Endothelial cell of umbilical vein (primary cell): ENCODE measurements around the gene HARS2. TPM values are rescaled to one million over a fixed set of nuclear protein-coding genes. Genes with fewer than 3 reads are reported as not detected.
A peak's percentile ranks its signal among the peaks of the same experiment; 100 is the strongest.

Source experiments
- BruUV-seq: library from RNA; stranded (reverse); fragments of 400-500 nt; replicated peaks from 2 replicates; lab custom pipeline; 2021; lab: Mats Ljungman, UMichigan
- CTCF ChIA-PET: fragments of 300-600, 350-600 bp; sonication (Branson Sonifier 250); formaldehyde crosslinking; loops from one replicate; lab custom pipeline; 2021; ENCODE audit warnings: antibody characterized with exemption, inconsistent platforms; lab: Charles Lee
- POLR2A ChIA-PET: fragments of 300-600, 350-600 bp; sonication (Branson Sonifier 250); formaldehyde crosslinking; loops from one replicate; lab custom pipeline; 2021; ENCODE audit warnings: antibody characterized with exemption, inconsistent platforms; lab: Charles Lee
- DNase-seq: peaks from one replicate; pipeline ENCODE4 v3.0.0-alpha.2; 2011; ENCODE audit warnings: low read depth, low spot score
- FAIRE-seq: peaks from 2 replicates; lab custom pipeline; 2011; peaks lifted over from hg19 to GRCh38; lab: Jason Lieb, UNC
- H2AFZ ChIP-seq: 2 replicates; pipeline ENCODE4 v1.6.0; 2012; ENCODE audit warnings: low read depth, low read length, control low read depth, inconsistent platforms
- H3K27ac ChIP-seq: 2 replicates; pipeline ENCODE4 v1.5.1; 2011; ENCODE audit warnings: low read depth, mild to moderate bottlenecking, control low read depth, low read length, moderate library complexity; ENCODE audit not compliant: insufficient read depth
- H3K27me3 ChIP-seq, 2 experiments: 2 replicates each; pipeline versions ENCODE4 v1.6.0 to v1.6.1; 2011; ENCODE audit warnings: low read length in 2 of 2, mixed read lengths in 1 of 2; ENCODE audit not compliant: control insufficient read depth in 2 of 2, insufficient read depth in 2 of 2
- H3K36me3 ChIP-seq, 2 experiments: 2 replicates in 1 of 2; 3 replicates in 1 of 2; pipeline ENCODE4 v1.5.1; 2011; ENCODE audit warnings: low read length in 2 of 2, mild to moderate bottlenecking in 1 of 2, moderate library complexity in 1 of 2; ENCODE audit not compliant: control insufficient read depth in 2 of 2, insufficient read depth in 2 of 2; ENCODE audit errors: extremely low read depth in 1 of 2
- H3K4me1 ChIP-seq: 3 replicates; pipeline ENCODE4 v1.5.1; 2011; ENCODE audit warnings: mild to moderate bottlenecking, low read length; ENCODE audit not compliant: control insufficient read depth, insufficient read depth; ENCODE audit errors: extremely low read depth
- H3K4me2 ChIP-seq: 2 replicates; pipeline ENCODE4 v1.6.1; 2011; ENCODE audit warnings: low read length, control low read depth, mixed read lengths; ENCODE audit not compliant: insufficient read depth
- H3K4me3 ChIP-seq, 3 experiments: fragments of 200-600 bp in 1 of 3; sonication (generic), shearing (Covaris generic) in 1 of 3; replicated peaks in 1 of 3; 2 replicates each; pipeline ENCODE4 v1.5.1; 2011 to 2016; ENCODE audit warnings: control low read depth in 3 of 3, low read length in 3 of 3, mild to moderate bottlenecking in 2 of 3, inconsistent platforms in 1 of 3, low read depth in 1 of 3, moderate library complexity in 1 of 3; ENCODE audit not compliant: insufficient read depth in 1 of 3
- H3K79me2 ChIP-seq: 2 replicates; pipeline ENCODE4 v1.6.0; 2012; ENCODE audit warnings: low read length, inconsistent platforms; ENCODE audit not compliant: control insufficient read depth, insufficient read depth
- H3K9ac ChIP-seq: replicated peaks from 2 replicates; pipeline ENCODE3; 2011; ENCODE audit warnings: low read length, control low read depth; ENCODE audit not compliant: insufficient read depth; ENCODE audit errors: extremely low read depth
- H3K9me1 ChIP-seq: replicated peaks from 3 replicates; pipeline ENCODE4 v1.6.0; 2011; ENCODE audit warnings: mild to moderate bottlenecking, low read length; ENCODE audit not compliant: control insufficient read depth, insufficient read depth; ENCODE audit errors: extremely low read depth
- H3K9me3 ChIP-seq: replicated peaks from 2 replicates; pipeline ENCODE4 v1.5.1; 2012; ENCODE audit warnings: low read length, inconsistent platforms; ENCODE audit not compliant: control insufficient read depth, insufficient read depth
- H4K20me1 ChIP-seq: replicated peaks from 2 replicates; pipeline ENCODE3; 2011; ENCODE audit warnings: mild to moderate bottlenecking, low read length; ENCODE audit not compliant: control insufficient read depth, insufficient read depth; ENCODE audit errors: extremely low read depth
- EZH2 ChIP-seq: IDR thresholded peaks from 2 replicates; pipeline ENCODE4 v1.6.1; 2012; ENCODE audit warnings: borderline replicate concordance, low read depth, mild to moderate bottlenecking, moderate library complexity, low read length, inconsistent platforms; ENCODE audit not compliant: severe bottlenecking
- FOS ChIP-seq: IDR thresholded peaks from 2 replicates; pipeline ENCODE4 v1.6.1; 2011; ENCODE audit warnings: mild to moderate bottlenecking, low read length, moderate library complexity, borderline replicate concordance; ENCODE audit not compliant: insufficient read depth
- GATA2 ChIP-seq: IDR thresholded peaks from 2 replicates; pipeline ENCODE4 v1.7.0; 2011; ENCODE audit warnings: low read depth, mild to moderate bottlenecking, moderate library complexity, mixed read lengths, low read length; ENCODE audit not compliant: insufficient read length, insufficient read depth
- JUN ChIP-seq: IDR thresholded peaks from 2 replicates; pipeline ENCODE4 v1.6.1; 2011; ENCODE audit warnings: borderline replicate concordance, low read depth; ENCODE audit not compliant: insufficient read length, insufficient read depth
- MYC ChIP-seq: IDR thresholded peaks from one replicate; pipeline ENCODE4 v1.6.1; 2011; ENCODE audit warnings: mild to moderate bottlenecking, low read depth, low read length
- POLR2A ChIP-seq: IDR thresholded peaks from 2 replicates; pipeline ENCODE4 v1.6.1; 2012; ENCODE audit warnings: low read depth, mild to moderate bottlenecking, control low read depth, low read length
- POLR2AphosphoS5 ChIP-seq: IDR thresholded peaks from 2 replicates; pipeline ENCODE4 v1.6.1; 2012; ENCODE audit warnings: low read depth, mild to moderate bottlenecking, control low read depth, low read length, moderate library complexity; ENCODE audit not compliant: insufficient read depth
- dilution Hi-C: fragments of 300-500 bp; cut with MboI; formaldehyde crosslinking; loops from one replicate; pipeline ENCODE4 v1.15.0; 2019; ENCODE audit warnings: low sequenced_read_pairs; ENCODE audit not compliant: extremely low pct_ligation_motif_present
- intact Hi-C: fragments of 100-400 bp; cut with micrococcal nuclease; formaldehyde crosslinking; loops from one replicate; pipeline ENCODE4 v1.10.0; 2022
- polyA plus RNA-seq, 4 experiments: library from polyadenylated mRNA; depleted of rRNA in 3 of 4; stranded (reverse) in 3 of 4; unstranded in 1 of 4; fragments of >200 nt; gene quantifications; 2 replicates each; pipeline versions ENCODE4 v1.2.1 to v1.2.3, GENCODE V29; 2011 to 2012; ENCODE audit warnings: missing spikeins in 1 of 4
- total RNA-seq: library from RNA; stranded (reverse); gene quantifications from 2 replicates; pipeline ENCODE4 v1.2.3, GENCODE V29; 2021
- TF ChIP-seq, protein P1 (sequence below): IDR thresholded peaks from 2 replicates; pipeline ENCODE4 v1.6.1; 2011; ENCODE audit not compliant: insufficient read depth, insufficient read length
- TF ChIP-seq, protein P2 (sequence below), 2 donors: IDR thresholded peaks; 1 replicate in 1 of 2; 2 replicates in 1 of 2; pipeline ENCODE4 v1.5.1; 2011; ENCODE audit warnings: low read length in 2 of 2, mild to moderate bottlenecking in 2 of 2, moderate library complexity in 2 of 2, control low read depth in 1 of 2, inconsistent platforms in 1 of 2, low read depth in 1 of 2; ENCODE audit not compliant: insufficient read depth in 1 of 2; ENCODE audit errors: extremely low read depth in 1 of 2

The HARS2 gene
- total and polyA plus RNA-seq, 2 donors (not counting 3 experiments of a cell fraction or from before 2014, with no cell fraction given) = 23.6 to 31.7 TPM

DNA sequence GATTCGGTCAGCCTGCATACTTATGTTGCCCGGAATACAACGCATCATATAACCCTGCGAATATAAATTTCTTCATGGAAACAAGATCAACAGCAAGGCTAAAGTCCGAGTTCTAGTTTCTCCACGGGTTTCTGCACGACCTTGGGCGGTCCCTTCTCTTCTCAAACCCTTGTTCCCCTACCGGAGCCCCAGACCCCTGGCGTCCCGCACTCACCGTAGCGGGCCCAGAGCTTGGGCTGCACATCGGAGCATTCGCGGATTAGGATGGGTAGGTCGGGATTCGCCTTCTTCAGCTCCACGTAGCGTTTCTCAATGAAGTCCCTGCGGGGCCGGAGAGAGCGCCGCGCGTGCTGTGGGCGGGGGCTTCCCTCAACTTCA is 44.2 kb upstream of the HARS2 start:
- Histone ChIP-seq H3K9ac (peak overlapping the region; percentile 71), H3K9me3 (no peaks in the 10 kb centered on the region), H3K4me1 (peaks cover 13% of the 10 kb centered on the region), H4K20me1 (no peaks in the 10 kb centered on the region), H3K36me3 (peaks cover 4 to 22% of the 10 kb centered on the region in 2 experiments), H3K27ac (peak overlapping the region; percentile 21), H3K9me1 (no peaks in the 10 kb centered on the region), H3K4me2 (peak overlapping the region; percentile 89), H3K4me3 (peak overlapping the region; percentile 65 to 90 (median 76)), H2AFZ (peak overlapping the region; percentile 71), H3K27me3 (no peaks in the 10 kb centered on the region), H3K79me2 (peaks cover 17% of the 10 kb centered on the region)
- dilution Hi-C loops = no loop called here
- POLR2A ChIA-PET = interaction anchor here (0.7 to 1.7 kb wide), 5 partner anchors 8 to 300 kb away, joined by 3 to 14 read pairs (median 5); partner anchors contain the start of genes EIF4EBP3, HBEGF, TMCO6 and ZMAT2
- no TSS peak for BruUV-seq
- TF ChIP-seq JUN = no peak
- TF ChIP-seq POLR2A = no peak
- no peak for TF ChIP-seq MYC
- TF ChIP-seq, protein P1, sequence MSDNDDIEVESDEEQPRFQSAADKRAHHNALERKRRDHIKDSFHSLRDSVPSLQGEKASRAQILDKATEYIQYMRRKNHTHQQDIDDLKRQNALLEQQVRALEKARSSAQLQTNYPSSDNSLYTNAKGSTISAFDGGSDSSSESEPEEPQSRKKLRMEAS = no peak
- no peak for TF ChIP-seq FOS
- no peak for TF ChIP-seq GATA2
- no peak for TF ChIP-seq POLR2AphosphoS5
- TF ChIP-seq, protein P2, sequence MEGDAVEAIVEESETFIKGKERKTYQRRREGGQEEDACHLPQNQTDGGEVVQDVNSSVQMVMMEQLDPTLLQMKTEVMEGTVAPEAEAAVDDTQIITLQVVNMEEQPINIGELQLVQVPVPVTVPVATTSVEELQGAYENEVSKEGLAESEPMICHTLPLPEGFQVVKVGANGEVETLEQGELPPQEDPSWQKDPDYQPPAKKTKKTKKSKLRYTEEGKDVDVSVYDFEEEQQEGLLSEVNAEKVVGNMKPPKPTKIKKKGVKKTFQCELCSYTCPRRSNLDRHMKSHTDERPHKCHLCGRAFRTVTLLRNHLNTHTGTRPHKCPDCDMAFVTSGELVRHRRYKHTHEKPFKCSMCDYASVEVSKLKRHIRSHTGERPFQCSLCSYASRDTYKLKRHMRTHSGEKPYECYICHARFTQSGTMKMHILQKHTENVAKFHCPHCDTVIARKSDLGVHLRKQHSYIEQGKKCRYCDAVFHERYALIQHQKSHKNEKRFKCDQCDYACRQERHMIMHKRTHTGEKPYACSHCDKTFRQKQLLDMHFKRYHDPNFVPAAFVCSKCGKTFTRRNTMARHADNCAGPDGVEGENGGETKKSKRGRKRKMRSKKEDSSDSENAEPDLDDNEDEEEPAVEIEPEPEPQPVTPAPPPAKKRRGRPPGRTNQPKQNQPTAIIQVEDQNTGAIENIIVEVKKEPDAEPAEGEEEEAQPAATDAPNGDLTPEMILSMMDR (IDR thresholded peaks at IDR 0.05; ENCODE audit: extremely low read depth in 1 of 2, insufficient read depth in 1 of 2, low read depth in 1 of 2, low read length in 2 of 2) = no peak
- TF ChIP-seq EZH2 = no peak
- CTCF ChIA-PET = interaction anchor here (0.7 to 2.2 kb wide), 16 partner anchors 8 to 403 kb away, joined by 3 to 13 read pairs (median 8); partner anchors contain the start of genes APBB3, EIF4EBP3, HARS1 and HARS2
- intact Hi-C loops = loop anchor here (1.0 to 2.0 kb wide), 5 partner anchors 8 to 246 kb away; partner anchors contain the start of genes ANKHD1, HARS1, HARS2 and TMCO6
- DNase-seq = peak; percentile 10
- no peak for FAIRE-seq
